H1 (cell line): ENCODE measurements around the gene HTR2C. TPM values are rescaled to one million over a fixed set of nuclear protein-coding genes. Genes with fewer than 3 reads are reported as not detected.

Experiments
- SUZ12 ChIP-seq: fragments of 200-600 bp; sonication (generic); IDR thresholded peaks from 2 replicates; pipeline ENCODE4 v1.6.1; 2012; ENCODE audit warnings: mild to moderate bottlenecking, inconsistent platforms, low read length, moderate library complexity, mixed read lengths
- TAF1 ChIP-seq: IDR thresholded peaks from 2 replicates; pipeline ENCODE4 v1.6.1; 2011; ENCODE audit warnings: mild to moderate bottlenecking, low read depth, low read length
- polyA plus RNA-seq, 7 experiments: library from polyadenylated mRNA; depleted of rRNA in 3 of 7; stranded (reverse) in 5 of 7; unstranded in 2 of 7; fragments of >200 nt in 5 of 7; fragments of 200-250 nt in 2 of 7; gene quantifications; 1 replicate in 5 of 7; 2 replicates in 1 of 7; 4 replicates in 1 of 7; pipeline versions ENCODE4 v1.2.1 to v1.2.3, GENCODE V29; 2011 to 2013; ENCODE audit warnings: missing spikeins in 2 of 7, mixed read lengths in 2 of 7
- total RNA-seq: library from RNA; stranded (reverse); fragmentation: NEBNext Ultra II Directional; extraction: Animal tissue kit (Norgen Biotek cat#: 25700); gene quantifications from 2 replicates; pipeline ENCODE4 v1.2.1, GENCODE V29; 2021
- TF ChIP-seq, protein P1 (sequence below), 3 experiments: IDR thresholded peaks; 1 replicate in 2 of 3; 2 replicates in 1 of 3; pipeline versions ENCODE4 v1.5.1 to v1.6.1; 2011; ENCODE audit warnings: low read length in 3 of 3, mild to moderate bottlenecking in 3 of 3, inconsistent platforms in 2 of 3, low read depth in 1 of 3, moderate library complexity in 1 of 3; ENCODE audit not compliant: insufficient read depth in 1 of 3; ENCODE audit errors: control extremely low read depth in 1 of 3
- TF ChIP-seq, protein P2 (sequence below): IDR thresholded peaks from 2 replicates; pipeline ENCODE4 v1.6.1; 2012; ENCODE audit warnings: inconsistent platforms

HTR2C gene
- total and polyA plus RNA-seq, 2 of the 8 experiments (the other 6 are each of a cell fraction or from before 2014, with no cell fraction given) = 1.7 to 2.0 TPM

DNA sequence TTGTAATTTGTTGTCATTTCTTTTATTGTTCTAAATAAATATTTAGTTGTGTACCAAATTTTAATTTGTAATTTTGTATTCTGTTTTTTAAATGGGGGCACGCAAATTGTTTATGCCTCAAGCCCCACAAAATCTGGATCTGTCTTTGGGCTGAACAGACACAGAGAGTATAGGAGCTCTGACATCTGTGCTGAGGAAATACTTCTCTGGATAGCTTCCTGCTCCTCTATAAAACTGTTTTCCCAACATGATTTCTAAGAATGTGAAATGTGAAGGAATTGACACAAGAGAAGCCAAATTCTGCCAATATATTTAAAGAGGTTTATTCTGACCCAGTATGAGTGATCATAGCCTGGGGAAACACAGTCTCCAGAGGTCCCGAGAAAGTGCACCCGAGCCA, 340.5 kb downstream of the HTR2C start (continued):
- TF ChIP-seq, protein P1, sequence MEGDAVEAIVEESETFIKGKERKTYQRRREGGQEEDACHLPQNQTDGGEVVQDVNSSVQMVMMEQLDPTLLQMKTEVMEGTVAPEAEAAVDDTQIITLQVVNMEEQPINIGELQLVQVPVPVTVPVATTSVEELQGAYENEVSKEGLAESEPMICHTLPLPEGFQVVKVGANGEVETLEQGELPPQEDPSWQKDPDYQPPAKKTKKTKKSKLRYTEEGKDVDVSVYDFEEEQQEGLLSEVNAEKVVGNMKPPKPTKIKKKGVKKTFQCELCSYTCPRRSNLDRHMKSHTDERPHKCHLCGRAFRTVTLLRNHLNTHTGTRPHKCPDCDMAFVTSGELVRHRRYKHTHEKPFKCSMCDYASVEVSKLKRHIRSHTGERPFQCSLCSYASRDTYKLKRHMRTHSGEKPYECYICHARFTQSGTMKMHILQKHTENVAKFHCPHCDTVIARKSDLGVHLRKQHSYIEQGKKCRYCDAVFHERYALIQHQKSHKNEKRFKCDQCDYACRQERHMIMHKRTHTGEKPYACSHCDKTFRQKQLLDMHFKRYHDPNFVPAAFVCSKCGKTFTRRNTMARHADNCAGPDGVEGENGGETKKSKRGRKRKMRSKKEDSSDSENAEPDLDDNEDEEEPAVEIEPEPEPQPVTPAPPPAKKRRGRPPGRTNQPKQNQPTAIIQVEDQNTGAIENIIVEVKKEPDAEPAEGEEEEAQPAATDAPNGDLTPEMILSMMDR (IDR thresholded peaks at IDR 0.05; ENCODE audit: control extremely low read depth in 1 of 3, insufficient read depth in 1 of 3, low read depth in 1 of 3, low read length in 3 of 3) = no peak
- TF ChIP-seq TAF1 (no peak), SUZ12 (no peak)
- TF ChIP-seq, protein P2, sequence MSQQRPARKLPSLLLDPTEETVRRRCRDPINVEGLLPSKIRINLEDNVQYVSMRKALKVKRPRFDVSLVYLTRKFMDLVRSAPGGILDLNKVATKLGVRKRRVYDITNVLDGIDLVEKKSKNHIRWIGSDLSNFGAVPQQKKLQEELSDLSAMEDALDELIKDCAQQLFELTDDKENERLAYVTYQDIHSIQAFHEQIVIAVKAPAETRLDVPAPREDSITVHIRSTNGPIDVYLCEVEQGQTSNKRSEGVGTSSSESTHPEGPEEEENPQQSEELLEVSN = no peak
